Measurements from ENCODE around the gene SUPT20H.

GRCh38 chr13:37011788-37012187 lies 47.7 kb downstream of the SUPT20H start:
- no peak for TF ChIP-seq CTCF (IDR thresholded peaks at IDR 0.05; ENCODE audit: insufficient read depth, low read length, poor library complexity, severe bottlenecking)
- TF ChIP-seq EZH2phosphoT487 (conservative IDR thresholded peaks at IDR 0.05; ENCODE audit: low read length): no peak
